GM20000 (cell line): Measurements from ENCODE around the gene LRRC25.
"Not testable (repeated sequence)": the region's sequence is repeated elsewhere in the genome, so short reads cannot be mapped to it uniquely, and the experiment has no call there.

ENCODE experiments used
- DNase-seq: peaks from one replicate; pipeline ENCODE4 v3.0.0; 2012; ENCODE audit warnings: low spot score
- CTCF ChIP-seq: IDR thresholded peaks from 2 replicates; pipeline ENCODE4 v1.5.1; 2012; ENCODE audit warnings: mild to moderate bottlenecking, control low read depth; ENCODE audit errors: extremely low read depth, missing control alignments

The LRRC25 gene

GRCh38 chr19:18416778-18417249 lies 19.4 kb upstream of the LRRC25 start:
- DNase-seq, result peak; percentile 86
- TF ChIP-seq CTCF, result no peak

GRCh38 chr19:18415178-18415867 lies 17.9 kb upstream of the LRRC25 start:
- DNase-seq, result no peak
- no peak for TF ChIP-seq CTCF

- DNase-seq, result no peak
- TF ChIP-seq CTCF, result no peak
These were observed 17.2 kb upstream of the LRRC25 start for GRCh38 chr19:18414504-18415177.

GRCh38 chr19:18412610-18413239 lies 15.3 kb upstream of the LRRC25 start:
- DNase-seq, result no peak
- no peak for TF ChIP-seq CTCF

- peak; percentile 16 for TF ChIP-seq CTCF
- DNase-seq, result peak; percentile 73
These were observed 10.6 kb upstream of the LRRC25 start for GRCh38 chr19:18408053-18408476.

GRCh38 chr19:18406749-18407148 lies 9.3 kb upstream of the LRRC25 start:
- no peak for DNase-seq
- TF ChIP-seq CTCF, result no peak

- not testable (repeated sequence) for DNase-seq
These were observed 8.3 kb upstream of the LRRC25 start for GRCh38 chr19:18405754-18406153.

- not testable (repeated sequence) for DNase-seq
These were observed 5.2 kb upstream of the LRRC25 start for GRCh38 chr19:18402455-18403248.
